Skeletal muscle satellite cell (primary cell): ENCODE results near the gene ARFGAP1.

Experiments used
- H3K27me3 ChIP-seq: 2 replicates; pipeline ENCODE4 v1.7.0; 2013; ENCODE audit warnings: low read length; ENCODE audit not compliant: control insufficient read depth, insufficient read depth
- H3K36me3 ChIP-seq: 2 replicates; pipeline ENCODE4 v1.7.0; 2013; ENCODE audit warnings: mild to moderate bottlenecking, control low read depth, low read length; ENCODE audit not compliant: insufficient read depth
- H3K4me1 ChIP-seq: 2 replicates; pipeline ENCODE4 v1.7.0; 2013; ENCODE audit warnings: low read length; ENCODE audit not compliant: control insufficient read depth, insufficient read depth
- H3K4me2 ChIP-seq: 2 replicates; pipeline ENCODE4 v1.7.0; 2013; ENCODE audit warnings: mild to moderate bottlenecking, low read length
- H3K4me3 ChIP-seq: 2 replicates; pipeline ENCODE4 v1.7.0; 2013; ENCODE audit warnings: low read length
- H3K9ac ChIP-seq: 2 replicates; pipeline ENCODE4 v1.7.0; 2013; ENCODE audit warnings: mild to moderate bottlenecking, low read depth, low read length, moderate library complexity
- H3K9me3 ChIP-seq: replicated peaks from 2 replicates; pipeline ENCODE4 v1.7.0; 2013; ENCODE audit warnings: mild to moderate bottlenecking, control low read depth, low read length

ARFGAP1 gene

GRCh38 chr20:63254606-63255384, 17.8 kb upstream of the ARFGAP1 start:
- Histone ChIP-seq H3K9ac (no peak overlapping the region), H3K4me2 (no peak overlapping the region), H3K4me3 (no peak overlapping the region), H3K36me3 (no peaks in the 10 kb centered on the region), H3K27me3 (peaks cover 77% of the 10 kb centered on the region), H3K4me1 (no peaks in the 10 kb centered on the region), H3K9me3 (no peaks in the 10 kb centered on the region)

GRCh38 chr20:63255931-63256704, 16.5 kb upstream of the ARFGAP1 start:
- Histone ChIP-seq H3K4me3 (no peak overlapping the region), H3K27me3 (peaks cover 85% of the 10 kb centered on the region), H3K9me3 (no peaks in the 10 kb centered on the region), H3K9ac (no peak overlapping the region), H3K4me2 (no peak overlapping the region), H3K36me3 (no peaks in the 10 kb centered on the region), H3K4me1 (no peaks in the 10 kb centered on the region)

DNA sequence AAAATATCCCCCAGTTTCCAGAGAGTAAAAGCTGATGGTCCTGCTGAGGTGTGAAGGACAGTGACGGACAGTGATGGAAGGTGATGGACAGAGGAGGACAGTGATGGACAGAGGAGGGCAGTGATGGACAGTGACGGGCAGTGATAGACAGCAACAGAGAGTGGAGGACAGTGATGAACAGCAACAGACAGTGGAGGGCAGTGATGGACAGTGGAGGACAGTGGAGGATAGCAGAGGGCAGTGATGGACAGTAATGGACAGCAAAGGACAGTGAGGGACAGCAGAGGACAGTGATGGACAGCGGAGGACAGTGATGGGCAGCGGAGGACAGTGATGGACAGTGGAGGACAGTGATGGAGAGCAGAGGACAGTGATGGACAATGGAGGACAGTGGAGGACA, 15.7 kb upstream of the ARFGAP1 start:
- Histone ChIP-seq H3K4me1 (no peaks in the 10 kb centered on the region), H3K36me3 (no peaks in the 10 kb centered on the region), H3K4me2 (no peak overlapping the region), H3K9ac (no peak overlapping the region), H3K27me3 (peaks cover 87% of the 10 kb centered on the region), H3K9me3 (no peaks in the 10 kb centered on the region), H3K4me3 (no peak overlapping the region)

DNA sequence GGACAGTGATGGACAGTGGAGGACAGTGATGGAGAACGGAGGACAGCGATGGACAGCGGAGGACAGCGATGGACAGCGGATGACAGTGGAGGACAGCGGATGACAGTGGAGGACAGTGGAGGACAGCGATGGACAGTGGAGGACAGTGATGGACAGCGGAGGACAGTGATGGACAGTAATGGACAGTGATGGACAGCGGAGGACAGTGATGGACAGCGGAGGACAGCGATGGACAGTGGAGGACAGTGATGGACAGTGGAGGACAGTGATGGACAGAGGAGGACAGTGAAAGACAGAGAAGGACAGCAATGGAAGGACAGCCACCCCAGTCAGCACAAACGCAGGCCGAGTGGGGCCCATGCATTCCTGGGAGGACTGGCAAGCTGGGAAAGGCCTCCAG, 15.0 kb upstream of the ARFGAP1 start:
- Histone ChIP-seq H3K36me3 (no peaks in the 10 kb centered on the region), H3K27me3 (peaks cover 82% of the 10 kb centered on the region), H3K4me2 (no peak overlapping the region), H3K9ac (no peak overlapping the region), H3K4me3 (no peak overlapping the region), H3K4me1 (no peaks in the 10 kb centered on the region), H3K9me3 (no peaks in the 10 kb centered on the region)

DNA sequence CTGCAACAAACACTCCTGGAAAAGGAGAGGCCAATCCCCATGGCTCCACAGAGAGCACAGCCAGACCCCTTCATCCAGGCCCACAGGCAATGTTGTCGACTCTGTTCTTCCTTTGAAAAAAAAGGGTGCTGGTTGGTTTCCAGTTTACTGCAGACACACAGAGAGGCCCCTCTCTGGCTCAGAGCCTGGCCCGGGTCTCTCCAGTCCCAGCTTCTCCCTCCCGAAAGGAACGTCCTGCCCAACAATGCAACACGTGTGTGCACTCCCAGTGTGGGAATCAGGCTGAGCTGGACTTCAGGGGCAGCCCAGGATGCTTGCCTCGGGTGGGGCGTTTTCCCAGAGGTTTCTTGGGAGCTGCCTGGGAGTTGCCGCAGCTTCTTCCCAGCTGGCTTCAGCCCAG, 13.8 kb upstream of the ARFGAP1 start:
- Histone ChIP-seq H3K27me3 (peaks cover 73% of the 10 kb centered on the region), H3K9me3 (no peaks in the 10 kb centered on the region), H3K4me3 (no peak overlapping the region), H3K4me1 (no peaks in the 10 kb centered on the region), H3K4me2 (no peak overlapping the region), H3K9ac (no peak overlapping the region), H3K36me3 (no peaks in the 10 kb centered on the region)

- Histone ChIP-seq H3K36me3 (no peaks in the 10 kb centered on the region), H3K4me2 (no peak overlapping the region), H3K9me3 (no peaks in the 10 kb centered on the region), H3K4me3 (no peak overlapping the region), H3K9ac (no peak overlapping the region), H3K4me1 (no peaks in the 10 kb centered on the region), H3K27me3 (peaks cover 77% of the 10 kb centered on the region)
Observed at GRCh38 chr20:63259734-63260460, 12.7 kb upstream of the ARFGAP1 start.

DNA sequence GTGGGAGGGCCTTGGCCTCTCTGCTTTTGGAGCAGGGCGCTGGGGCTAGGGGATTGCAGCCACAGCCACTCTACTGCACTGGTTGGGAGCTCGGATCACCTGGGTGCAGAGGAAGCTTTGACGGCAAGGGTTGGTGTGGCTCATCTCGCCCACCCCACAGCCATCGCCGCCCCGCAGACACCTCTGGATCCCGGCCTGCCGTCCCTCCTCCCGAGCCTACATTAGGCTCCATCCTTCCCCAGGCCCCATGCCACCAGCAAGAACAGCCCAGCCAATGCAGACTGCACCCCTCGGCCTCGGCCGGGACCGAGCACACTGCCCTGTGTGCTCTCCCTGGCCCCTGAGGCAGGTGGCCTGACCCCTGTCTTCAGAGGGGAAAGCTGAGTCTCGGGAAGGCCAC, 12.1 kb upstream of the ARFGAP1 start:
- no peak overlapping the region for H3K9ac ChIP-seq

DNA sequence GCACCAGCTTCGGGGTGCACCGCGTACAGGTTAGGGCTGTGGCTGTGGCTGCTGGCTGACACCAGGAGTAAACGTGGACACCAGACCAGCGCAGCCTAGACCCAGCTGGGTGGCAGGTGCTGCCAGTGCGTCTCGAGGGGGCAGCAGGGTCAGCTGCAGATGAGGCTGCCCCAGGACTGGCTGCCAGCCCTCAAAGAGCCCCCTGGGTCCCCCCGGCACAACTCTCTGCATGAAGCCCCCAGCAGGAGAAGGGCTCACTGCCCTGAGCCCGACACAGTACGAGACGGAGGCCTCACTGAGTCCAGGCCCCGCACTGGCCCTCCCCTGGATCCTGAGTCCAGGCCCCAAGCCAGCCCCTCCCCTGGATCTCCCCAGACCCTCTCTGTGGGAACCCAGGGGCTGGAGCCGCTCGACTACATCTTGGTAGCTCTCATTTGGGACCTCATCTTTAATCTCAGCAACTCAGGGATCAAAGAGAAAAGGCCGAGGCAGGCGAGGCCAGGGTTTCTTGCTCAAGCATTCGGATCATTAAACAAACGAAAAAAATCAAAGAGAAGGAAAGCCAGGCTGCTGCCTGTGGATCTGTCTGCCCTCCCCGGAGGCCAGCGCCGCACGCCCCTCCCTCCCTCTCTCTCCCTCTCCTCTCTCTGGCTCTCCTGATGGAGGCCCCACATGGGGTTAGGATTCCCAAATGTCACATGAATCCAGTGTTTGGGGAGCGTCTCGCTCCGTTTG, 11.4 kb upstream of the ARFGAP1 start:
- Histone ChIP-seq H3K36me3 (no peaks in the 10 kb centered on the region), H3K9ac (no peak overlapping the region), H3K4me2 (no peak overlapping the region), H3K9me3 (no peaks in the 10 kb centered on the region), H3K4me3 (no peak overlapping the region), H3K4me1 (no peaks in the 10 kb centered on the region), H3K27me3 (peaks cover 76% of the 10 kb centered on the region)

More for the DNA sequence above, 12.1 kb upstream of the ARFGAP1 start:
- peaks cover 76% of the 10 kb centered on the region for H3K27me3 ChIP-seq
- H3K9me3 ChIP-seq: no peaks in the 10 kb centered on the region
- H3K4me2 ChIP-seq: no peak overlapping the region
- H3K4me1 ChIP-seq: no peaks in the 10 kb centered on the region
- no peak overlapping the region for H3K4me3 ChIP-seq
- no peaks in the 10 kb centered on the region for H3K36me3 ChIP-seq

- Histone ChIP-seq H3K9me3 (no peaks in the 10 kb centered on the region), H3K9ac (no peak overlapping the region), H3K36me3 (no peaks in the 10 kb centered on the region), H3K4me1 (no peaks in the 10 kb centered on the region), H3K27me3 (peaks cover 73% of the 10 kb centered on the region), H3K4me2 (no peak overlapping the region), H3K4me3 (no peak overlapping the region)
Observed at GRCh38 chr20:63261795-63262528, 10.7 kb upstream of the ARFGAP1 start.

DNA sequence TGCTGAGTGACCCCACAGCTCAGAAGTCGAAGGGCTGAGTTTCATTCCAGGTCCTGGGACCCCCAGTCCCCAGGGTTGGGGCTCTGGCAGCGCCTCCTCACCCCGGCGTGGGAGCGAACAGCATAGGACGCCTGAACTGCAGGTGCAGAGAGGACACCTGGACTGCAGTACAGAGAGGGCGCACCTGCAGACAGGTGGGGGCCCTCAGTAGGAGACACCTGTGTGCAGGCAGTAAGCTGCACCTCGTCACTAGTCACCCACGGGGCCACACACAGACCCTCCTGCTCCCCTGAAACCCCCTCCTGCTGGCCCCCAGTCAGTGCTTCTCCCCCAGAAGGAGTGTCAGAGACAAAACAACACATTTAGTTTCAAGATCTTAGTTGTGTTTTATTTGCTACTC, 9.8 kb upstream of the ARFGAP1 start:
- no peak overlapping the region for H3K4me3 ChIP-seq
- no peaks in the 10 kb centered on the region for H3K9me3 ChIP-seq
- peaks cover 76% of the 10 kb centered on the region for H3K27me3 ChIP-seq
- H3K4me1 ChIP-seq: peaks cover 1% of the 10 kb centered on the region
- H3K9ac ChIP-seq: no peak overlapping the region
- H3K4me2 ChIP-seq: no peak overlapping the region
- no peaks in the 10 kb centered on the region for H3K36me3 ChIP-seq
